KOPT-K1 (cell line): Measurements from ENCODE around the gene SERPINE1.
"Not testable (repeated sequence)": the region's sequence is repeated elsewhere in the genome, so short reads cannot be mapped to it uniquely, and the experiment has no call there.

ENCODE experiments used
- H3K27ac ChIP-seq: fragments of 200-600 bp; sonication (generic); 2 replicates; pipeline ENCODE4 v1.5.1; 2016; ENCODE audit warnings: antibody characterized with exemption, mild to moderate bottlenecking, low read depth, low read length; ENCODE audit not compliant: poor library complexity, severe bottlenecking
- H3K36me3 ChIP-seq: fragments of 200-600 bp; sonication (generic); 2 replicates; pipeline ENCODE4 v1.5.1; 2017; ENCODE audit warnings: antibody characterized with exemption, mild to moderate bottlenecking, low read length, moderate library complexity; ENCODE audit not compliant: insufficient read depth
- H3K9me3 ChIP-seq: fragments of 200-600 bp; sonication (generic); 2 replicates; pipeline ENCODE4 v1.5.1; 2017; ENCODE audit warnings: antibody characterized with exemption, low read length, mild to moderate bottlenecking; ENCODE audit not compliant: insufficient read depth, poor library complexity, severe bottlenecking

The SERPINE1 gene

DNA sequence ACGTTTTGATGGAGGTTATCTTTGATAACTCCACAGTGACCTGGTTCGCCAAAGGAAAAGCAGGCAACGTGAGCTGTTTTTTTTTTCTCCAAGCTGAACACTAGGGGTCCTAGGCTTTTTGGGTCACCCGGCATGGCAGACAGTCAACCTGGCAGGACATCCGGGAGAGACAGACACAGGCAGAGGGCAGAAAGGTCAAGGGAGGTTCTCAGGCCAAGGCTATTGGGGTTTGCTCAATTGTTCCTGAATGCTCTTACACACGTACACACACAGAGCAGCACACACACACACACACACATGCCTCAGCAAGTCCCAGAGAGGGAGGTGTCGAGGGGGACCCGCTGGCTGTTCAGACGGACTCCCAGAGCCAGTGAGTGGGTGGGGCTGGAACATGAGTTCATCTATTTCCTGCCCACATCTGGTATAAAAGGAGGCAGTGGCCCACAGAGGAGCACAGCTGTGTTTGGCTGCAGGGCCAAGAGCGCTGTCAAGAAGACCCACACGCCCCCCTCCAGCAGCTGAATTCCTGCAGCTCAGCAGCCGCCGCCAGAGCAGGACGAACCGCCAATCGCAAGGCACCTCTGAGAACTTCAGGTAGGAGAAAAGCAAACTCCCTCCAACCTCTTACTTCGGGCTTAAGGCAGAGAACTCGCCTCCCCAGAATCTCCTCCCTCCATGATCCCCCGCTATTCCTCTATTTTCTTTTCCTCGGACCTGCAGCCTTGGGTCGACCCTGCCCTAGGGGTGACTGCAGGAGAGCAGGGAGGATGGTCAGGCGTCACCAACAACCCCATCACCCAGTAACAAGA lies at the start of gene SERPINE1:
SERPINE1 (plus strand) TSS at position 454 of the 809 bp plus-strand sequence. CDS start 1,290 bp downstream, outside the sequence.
- Histone ChIP-seq H3K36me3 (no peaks in the 10 kb centered on the region), H3K9me3 (no peaks in the 10 kb centered on the region), H3K27ac (no peak within 1 kb of the TSS)

DNA sequence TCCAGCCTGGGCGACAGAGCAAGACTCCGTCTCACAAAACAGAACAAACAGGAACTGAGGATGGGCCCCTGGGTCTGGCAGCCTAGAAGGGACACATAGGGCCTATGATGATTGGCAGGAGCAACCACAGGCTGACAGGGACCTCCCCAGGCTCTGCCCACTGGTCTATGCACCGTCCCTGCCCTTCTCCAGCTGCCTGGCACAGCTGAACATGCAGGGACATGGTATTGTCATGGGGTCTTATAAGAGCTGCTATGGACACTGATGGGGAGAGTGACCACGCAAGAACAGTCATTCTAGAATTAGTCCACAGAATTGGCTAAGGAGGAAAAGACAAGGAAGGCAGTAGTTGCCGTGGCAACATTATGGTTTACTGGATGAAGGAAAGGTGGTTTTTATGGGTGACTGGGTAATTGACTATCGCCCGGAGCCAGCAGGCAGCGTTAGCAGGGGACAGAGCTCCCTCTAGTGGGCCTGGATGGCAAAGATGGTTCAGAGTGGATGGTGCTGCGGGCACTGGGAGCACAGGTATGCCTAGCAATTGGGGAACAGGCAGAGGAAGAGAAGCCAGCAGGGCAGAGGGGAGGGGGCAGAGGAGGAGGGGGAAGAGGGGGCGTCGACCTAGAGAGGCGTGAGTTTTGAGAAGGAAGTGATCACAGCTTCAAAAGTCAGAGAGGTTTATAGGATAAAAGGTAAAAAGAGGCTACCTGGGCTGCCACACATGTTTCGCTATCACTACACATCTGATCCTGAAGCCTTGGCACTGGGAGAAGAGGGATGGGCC lies 49.4 kb upstream of the SERPINE1 start:
- H3K27ac ChIP-seq = no peak overlapping the region
- no peaks in the 10 kb centered on the region for H3K36me3 ChIP-seq
- no peaks in the 10 kb centered on the region for H3K9me3 ChIP-seq

DNA sequence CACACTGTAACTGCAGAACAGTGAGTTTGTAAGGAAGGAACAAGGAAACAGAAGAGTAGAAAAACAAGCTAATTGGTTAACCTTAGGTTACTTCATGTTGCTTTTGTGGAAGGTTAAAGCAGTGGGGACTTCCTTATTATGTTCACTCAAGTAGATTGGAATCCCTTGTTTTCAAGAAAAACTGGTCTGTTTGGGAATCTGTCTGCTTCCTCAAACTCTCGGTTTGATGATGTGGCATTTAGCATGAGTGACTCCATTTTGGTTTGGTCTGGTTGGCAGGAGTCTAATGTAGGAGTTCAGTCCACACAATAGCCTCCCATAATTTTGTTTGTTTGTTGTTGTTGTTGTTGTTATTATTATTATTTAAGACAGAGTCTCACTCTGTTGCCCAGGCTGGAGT lies 45.5 kb upstream of the SERPINE1 start:
- H3K36me3 ChIP-seq = no peaks in the 10 kb centered on the region
- no peak overlapping the region for H3K27ac ChIP-seq
- H3K9me3 ChIP-seq = no peaks in the 10 kb centered on the region

DNA sequence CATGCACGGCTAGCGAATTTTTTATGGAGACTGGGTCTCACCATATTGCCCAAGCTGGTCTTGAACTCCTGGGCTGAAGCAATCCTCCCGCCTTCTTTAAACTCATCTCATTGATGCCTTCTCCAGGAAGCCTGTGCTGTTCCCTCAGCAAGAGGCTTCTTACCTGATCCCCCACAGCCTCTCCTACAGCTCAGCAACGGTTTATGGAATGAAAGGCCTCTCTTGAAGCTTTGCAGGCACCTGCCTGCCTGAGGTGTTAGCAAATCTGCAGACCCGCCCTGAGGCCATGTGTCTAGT lies 42.1 kb upstream of the SERPINE1 start:
- H3K9me3 ChIP-seq = no peaks in the 10 kb centered on the region
- peak overlapping the region; percentile 94 for H3K27ac ChIP-seq
- peaks cover 33% of the 10 kb centered on the region for H3K36me3 ChIP-seq

DNA sequence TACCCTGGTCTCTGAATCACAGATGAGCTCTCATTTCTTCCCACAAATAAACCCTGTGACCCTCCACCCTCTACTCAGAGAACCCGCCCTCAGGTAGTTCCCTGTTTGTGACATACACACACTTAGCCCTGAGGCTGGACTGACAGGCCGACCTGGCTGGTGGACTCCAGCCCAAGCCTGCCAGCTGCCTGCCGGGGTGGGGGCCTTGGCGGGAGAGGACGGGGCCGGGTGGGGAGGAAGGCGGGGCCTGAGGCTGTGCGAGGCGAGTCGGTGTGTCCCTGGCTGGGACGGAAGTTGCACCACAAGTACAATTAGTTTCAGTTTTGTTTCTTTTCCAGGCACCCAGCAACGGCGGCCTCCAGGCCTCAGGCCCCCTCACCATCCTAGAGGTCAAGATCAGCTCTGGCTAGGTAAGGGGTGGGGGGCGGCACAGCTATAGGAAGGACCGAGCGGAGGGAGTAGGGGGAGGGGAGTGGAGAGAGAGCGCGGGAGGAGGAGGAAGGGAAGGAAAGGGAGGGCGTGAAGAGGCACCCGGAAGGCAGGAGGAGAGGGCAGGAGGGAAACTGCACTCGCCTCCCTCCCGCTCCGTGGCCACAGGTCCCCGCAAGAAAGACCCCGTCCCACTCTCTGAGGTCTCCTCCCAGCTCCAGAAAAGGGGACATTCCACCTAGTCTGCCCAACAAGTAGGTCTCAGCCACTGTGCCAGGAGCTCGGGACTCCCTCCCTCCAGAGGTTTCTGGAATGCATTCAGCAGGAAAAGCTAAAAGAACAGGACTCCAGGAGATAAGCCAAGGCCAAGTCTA lies 41.5 kb upstream of the SERPINE1 start, which contains the start of gene TRIM56:
TRIM56 (plus strand) TSS at position 320 of the 803 bp plus-strand sequence. CDS start 1,832 bp downstream, outside the sequence.
- H3K9me3 ChIP-seq = no peaks in the 10 kb centered on the region
- H3K27ac ChIP-seq = peak within 1 kb of the TSS; percentile 94

DNA sequence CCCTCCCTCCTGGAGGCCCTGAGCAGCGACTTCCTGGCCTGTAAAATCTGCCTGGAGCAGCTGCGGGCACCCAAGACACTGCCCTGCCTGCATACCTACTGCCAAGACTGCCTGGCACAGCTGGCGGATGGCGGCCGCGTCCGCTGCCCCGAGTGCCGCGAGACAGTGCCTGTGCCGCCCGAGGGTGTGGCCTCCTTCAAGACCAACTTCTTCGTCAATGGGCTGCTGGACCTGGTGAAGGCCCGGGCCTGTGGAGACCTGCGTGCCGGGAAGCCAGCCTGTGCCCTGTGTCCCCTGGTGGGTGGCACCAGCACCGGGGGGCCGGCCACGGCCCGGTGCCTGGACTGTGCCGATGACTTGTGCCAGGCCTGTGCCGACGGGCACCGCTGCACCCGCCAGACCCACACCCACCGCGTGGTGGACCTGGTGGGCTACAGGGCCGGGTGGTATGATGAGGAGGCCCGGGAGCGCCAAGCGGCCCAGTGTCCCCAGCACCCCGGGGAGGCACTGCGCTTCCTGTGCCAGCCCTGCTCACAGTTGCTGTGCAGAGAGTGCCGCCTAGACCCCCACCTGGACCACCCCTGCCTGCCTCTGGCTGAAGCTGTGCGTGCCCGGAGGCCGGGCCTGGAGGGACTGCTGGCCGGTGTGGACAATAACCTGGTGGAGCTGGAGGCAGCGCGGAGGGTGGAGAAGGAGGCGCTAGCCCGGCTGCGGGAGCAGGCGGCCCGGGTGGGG lies 39.4 kb upstream of the SERPINE1 start:
- Histone ChIP-seq H3K9me3 (no peaks in the 10 kb centered on the region), H3K36me3 (peaks cover 49% of the 10 kb centered on the region), H3K27ac (no peak overlapping the region)

More for the DNA sequence above, 41.5 kb upstream of the SERPINE1 start, which contains the start of gene TRIM56:
- peaks cover 38% of the 10 kb centered on the region for H3K36me3 ChIP-seq

DNA sequence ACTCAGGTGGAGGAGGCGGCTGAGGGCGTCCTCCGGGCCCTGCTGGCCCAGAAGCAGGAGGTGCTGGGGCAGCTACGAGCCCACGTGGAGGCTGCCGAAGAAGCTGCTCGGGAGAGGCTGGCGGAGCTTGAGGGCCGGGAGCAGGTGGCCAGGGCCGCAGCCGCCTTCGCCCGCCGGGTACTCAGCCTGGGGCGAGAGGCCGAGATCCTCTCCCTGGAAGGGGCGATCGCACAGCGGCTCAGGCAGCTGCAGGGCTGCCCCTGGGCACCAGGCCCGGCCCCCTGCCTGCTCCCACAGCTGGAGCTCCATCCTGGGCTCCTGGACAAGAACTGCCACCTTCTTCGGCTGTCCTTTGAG lies 38.9 kb upstream of the SERPINE1 start:
- Histone ChIP-seq H3K9me3 (no peaks in the 10 kb centered on the region), H3K36me3 (peaks cover 49% of the 10 kb centered on the region), H3K27ac (no peak overlapping the region)

DNA sequence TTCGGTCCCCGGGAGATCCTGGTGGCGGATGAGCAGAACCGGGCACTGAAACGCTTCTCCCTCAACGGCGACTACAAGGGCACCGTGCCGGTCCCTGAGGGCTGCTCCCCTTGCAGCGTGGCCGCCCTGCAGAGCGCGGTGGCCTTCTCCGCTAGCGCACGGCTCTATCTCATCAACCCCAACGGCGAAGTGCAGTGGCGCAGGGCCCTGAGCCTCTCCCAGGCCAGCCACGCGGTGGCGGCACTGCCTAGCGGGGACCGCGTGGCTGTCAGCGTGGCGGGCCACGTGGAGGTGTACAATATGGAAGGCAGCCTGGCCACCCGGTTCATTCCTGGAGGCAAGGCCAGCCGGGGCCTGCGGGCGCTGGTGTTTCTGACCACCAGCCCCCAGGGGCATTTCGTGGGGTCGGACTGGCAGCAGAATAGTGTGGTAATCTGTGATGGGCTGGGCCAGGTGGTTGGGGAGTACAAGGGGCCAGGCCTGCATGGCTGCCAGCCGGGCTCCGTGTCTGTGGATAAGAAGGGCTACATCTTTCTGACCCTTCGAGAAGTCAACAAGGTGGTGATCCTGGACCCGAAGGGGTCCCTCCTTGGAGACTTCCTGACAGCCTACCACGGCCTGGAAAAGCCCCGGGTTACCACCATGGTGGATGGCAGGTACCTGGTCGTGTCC lies 37.9 kb upstream of the SERPINE1 start:
- Histone ChIP-seq H3K36me3 (peaks cover 49% of the 10 kb centered on the region), H3K27ac (no peak overlapping the region), H3K9me3 (no peaks in the 10 kb centered on the region)

DNA sequence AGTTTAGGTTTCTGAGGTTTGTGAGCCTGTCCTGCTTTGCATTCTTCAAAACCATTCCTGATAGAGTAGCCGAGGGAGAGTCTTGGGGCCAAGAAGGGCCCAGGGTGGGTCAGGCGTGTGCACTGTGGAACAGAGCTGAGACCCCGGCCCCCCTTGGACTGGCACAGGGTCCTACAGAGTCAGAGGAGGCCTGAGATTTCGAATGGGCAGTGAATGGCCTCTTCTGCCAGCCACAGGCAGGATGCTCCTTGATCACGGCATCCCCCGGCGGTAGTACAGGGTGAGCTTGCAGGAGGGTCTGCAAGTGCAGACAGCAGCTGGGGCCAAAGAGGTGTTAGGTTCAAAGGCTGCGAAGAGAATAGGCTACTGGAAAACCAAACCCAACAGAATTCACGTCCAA lies 37.0 kb upstream of the SERPINE1 start:
- Histone ChIP-seq H3K9me3 (no peaks in the 10 kb centered on the region), H3K36me3 (peaks cover 49% of the 10 kb centered on the region), H3K27ac (no peak overlapping the region)

DNA sequence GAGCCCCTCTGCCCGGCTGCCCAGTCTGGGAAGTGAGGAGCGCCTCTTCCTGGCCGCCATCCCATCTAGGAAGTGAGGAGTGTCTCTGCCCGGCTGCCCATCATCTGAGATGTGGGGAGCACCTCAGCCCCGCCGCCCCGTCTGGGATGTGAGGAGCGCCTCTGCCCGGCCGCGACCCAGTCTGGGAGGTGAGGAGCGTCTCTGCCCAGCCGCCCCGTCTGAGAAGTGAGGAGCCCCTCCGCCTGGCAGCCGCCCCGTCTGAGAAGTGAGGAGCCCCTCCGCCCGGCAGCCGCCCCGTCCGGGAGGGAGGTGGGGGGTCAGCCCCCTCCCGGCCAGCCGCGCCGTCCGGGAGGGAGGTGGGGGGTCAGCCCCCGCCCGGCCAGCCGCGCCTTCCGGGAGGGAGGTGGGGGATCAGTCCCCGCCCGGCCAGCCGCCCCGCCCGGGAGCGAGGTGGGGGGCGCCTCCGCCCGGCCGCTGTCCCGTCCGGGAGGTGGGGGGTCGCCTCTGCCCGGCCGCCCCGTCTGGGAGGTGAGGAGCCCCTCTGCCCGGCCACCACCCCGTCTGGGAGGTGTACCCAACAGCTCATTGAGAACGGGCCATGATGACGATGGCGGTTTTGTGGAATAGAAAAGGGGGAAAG lies 34.5 kb upstream of the SERPINE1 start:
- not testable (repeated sequence) for H3K27ac ChIP-seq, H3K9me3 ChIP-seq
- peaks cover 41% of the 10 kb centered on the region for H3K36me3 ChIP-seq

DNA sequence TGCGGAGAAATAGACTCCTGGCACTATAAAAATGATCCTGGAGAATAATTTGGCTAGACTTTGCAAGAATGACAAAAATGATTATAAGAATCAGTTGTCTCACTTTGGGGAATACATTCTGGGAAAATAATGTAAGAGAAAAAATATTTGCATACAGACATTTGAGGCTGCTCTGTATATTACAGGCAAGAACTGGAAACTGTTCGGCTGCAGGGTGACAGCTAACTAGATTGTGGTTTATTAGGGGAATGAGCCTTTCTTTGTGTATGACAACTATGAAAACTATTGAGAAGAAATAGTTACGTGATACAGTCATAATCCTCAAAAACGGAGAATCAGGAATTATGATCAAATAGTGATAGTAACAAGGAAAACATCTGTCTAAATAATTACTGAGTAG lies 33.0 kb upstream of the SERPINE1 start:
- H3K27ac ChIP-seq = no peak overlapping the region
- no peaks in the 10 kb centered on the region for H3K9me3 ChIP-seq
- H3K36me3 ChIP-seq = peaks cover 26% of the 10 kb centered on the region

DNA sequence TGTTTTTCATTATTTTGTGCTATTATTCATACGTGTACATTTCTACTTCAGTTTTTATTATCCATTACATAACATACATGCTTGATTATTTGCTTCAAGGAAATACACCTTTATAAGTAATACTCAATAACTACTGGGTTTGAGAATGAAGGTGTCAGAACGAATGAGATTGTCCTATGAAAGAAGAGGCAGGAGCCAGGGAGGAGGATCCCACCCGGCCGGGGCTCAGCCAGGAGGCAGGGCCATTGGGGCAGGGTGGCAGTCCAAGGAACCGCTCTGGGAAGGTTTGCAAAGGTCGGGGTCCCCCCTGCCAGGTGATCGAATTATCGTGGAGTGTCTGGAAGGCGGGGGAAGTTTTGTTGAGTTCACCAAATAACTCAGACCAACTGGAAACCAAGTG lies 32.5 kb upstream of the SERPINE1 start:
- Histone ChIP-seq H3K9me3 (no peaks in the 10 kb centered on the region), H3K36me3 (peaks cover 21% of the 10 kb centered on the region), H3K27ac (no peak overlapping the region)

DNA sequence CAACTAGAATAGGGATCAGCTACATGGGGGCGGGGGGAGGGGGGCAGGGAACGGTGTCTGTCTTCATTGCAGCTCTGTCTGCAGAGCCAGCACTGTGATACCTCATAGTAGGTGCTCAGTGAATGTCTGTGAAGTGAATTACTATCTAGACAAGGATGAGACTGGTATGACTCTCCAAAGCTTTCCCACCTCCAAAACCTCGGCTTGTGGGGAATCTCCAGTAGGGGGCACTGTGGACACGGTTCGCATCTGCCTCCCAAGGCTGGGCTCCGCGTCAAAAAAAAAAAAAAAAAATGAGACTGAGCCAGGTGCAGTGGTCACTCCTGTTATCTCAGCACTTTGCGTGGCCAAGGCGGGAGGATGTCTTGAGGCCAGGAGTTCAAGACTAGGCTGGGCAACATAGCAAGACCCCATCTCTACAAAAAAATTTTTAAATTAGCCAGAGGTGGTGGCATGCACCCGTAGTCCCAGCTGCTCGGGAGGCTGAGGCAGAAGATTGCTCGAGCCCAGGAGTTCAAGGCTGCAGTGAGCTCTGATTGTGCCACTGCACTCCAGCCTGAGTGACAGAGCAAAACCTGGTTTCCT lies 32.0 kb upstream of the SERPINE1 start:
- Histone ChIP-seq H3K36me3 (peaks cover 16% of the 10 kb centered on the region), H3K9me3 (no peaks in the 10 kb centered on the region), H3K27ac (no peak overlapping the region)
